Neuronal stem cell (in vitro differentiated cells): ENCODE results near the gene ADCY6.

Experiments used
- DNase-seq: peaks from one replicate; pipeline ENCODE4 v3.0.0-alpha.2; 2013; ENCODE audit warnings: low spot score
- H2AFZ ChIP-seq: one replicate; pipeline ENCODE4 v1.6.1; 2013; ENCODE audit warnings: mild to moderate bottlenecking, low read length, inconsistent platforms
- H2AK5ac ChIP-seq: 2 replicates; pipeline ENCODE4 v1.6.1; 2013; ENCODE audit warnings: low read depth, mild to moderate bottlenecking, inconsistent platforms, low read length, moderate library complexity, mixed read lengths
- H2BK120ac ChIP-seq: 2 replicates; pipeline ENCODE4 v1.6.1; 2013; ENCODE audit warnings: low read depth, mild to moderate bottlenecking, inconsistent platforms, low read length, moderate library complexity, mixed read lengths
- H2BK12ac ChIP-seq: one replicate; pipeline ENCODE4 v1.6.1; 2013; ENCODE audit warnings: low read length, inconsistent platforms
- H2BK15ac ChIP-seq: 2 replicates; pipeline ENCODE4 v1.6.1; 2013; ENCODE audit warnings: mild to moderate bottlenecking, low read length, inconsistent platforms, mixed read lengths
- H2BK5ac ChIP-seq: one replicate; pipeline ENCODE4 v1.6.1; 2013; ENCODE audit warnings: inconsistent platforms, mild to moderate bottlenecking, low read length, moderate library complexity
- H3K14ac ChIP-seq: one replicate; pipeline ENCODE4 v1.6.1; 2013; ENCODE audit warnings: low read length, inconsistent platforms
- H3K18ac ChIP-seq: 2 replicates; pipeline ENCODE4 v1.6.1; 2013; ENCODE audit warnings: low read length, inconsistent platforms
- H3K23ac ChIP-seq: 2 replicates; pipeline ENCODE4 v1.6.1; 2013; ENCODE audit warnings: low read depth, mild to moderate bottlenecking, mixed read lengths, low read length, inconsistent platforms; ENCODE audit not compliant: poor library complexity
- H3K27ac ChIP-seq: replicated peaks from 3 replicates; pipeline ENCODE4 v1.5.1; 2013; ENCODE audit warnings: low read length, inconsistent platforms
- H3K27me3 ChIP-seq, 3 experiments: 2 replicates each; pipeline ENCODE4 v1.6.1; 2013; ENCODE audit warnings: low read length in 3 of 3, mild to moderate bottlenecking in 2 of 3, inconsistent platforms in 1 of 3, low read depth in 1 of 3, mixed read lengths in 1 of 3, moderate library complexity in 1 of 3; ENCODE audit not compliant: control insufficient read depth in 3 of 3, insufficient read depth in 3 of 3
- H3K36me3 ChIP-seq, 2 donors: replicated peaks in 1 of 2; 2 replicates each; pipeline ENCODE4 v1.6.1; 2013; ENCODE audit warnings: low read length in 2 of 2; ENCODE audit not compliant: control insufficient read depth in 2 of 2, insufficient read depth in 2 of 2
- H3K4ac ChIP-seq: 2 replicates; pipeline ENCODE4 v1.6.1; 2013; ENCODE audit warnings: inconsistent platforms, mild to moderate bottlenecking, low read length, moderate library complexity
- H3K4me1 ChIP-seq, 2 donors: 1 replicate in 1 of 2; 2 replicates in 1 of 2; pipeline ENCODE4 v1.6.1; 2013; ENCODE audit warnings: low read length in 2 of 2, low read depth in 1 of 2; ENCODE audit not compliant: control insufficient read depth in 2 of 2, insufficient read depth in 1 of 2
- H3K4me2 ChIP-seq: one replicate; pipeline ENCODE4 v1.6.1; 2013; ENCODE audit warnings: mild to moderate bottlenecking, low read length, inconsistent platforms; ENCODE audit not compliant: insufficient read depth, poor library complexity, severe bottlenecking
- H3K4me3 ChIP-seq, 2 donors: 2 replicates each; pipeline ENCODE4 v1.5.1; 2013; ENCODE audit warnings: low read length in 2 of 2, mild to moderate bottlenecking in 2 of 2, inconsistent platforms in 1 of 2, moderate library complexity in 1 of 2
- H3K79me1 ChIP-seq: one replicate; pipeline ENCODE4 v1.6.1; 2013; ENCODE audit warnings: low read depth, mild to moderate bottlenecking, inconsistent platforms, low read length, moderate library complexity
- H3K9ac ChIP-seq: one replicate; pipeline ENCODE4 v1.6.1; 2013; ENCODE audit warnings: mild to moderate bottlenecking, low read depth, low read length, inconsistent platforms; ENCODE audit not compliant: poor library complexity
- H3K9me3 ChIP-seq, 2 donors: replicated peaks in 1 of 2; 2 replicates each; pipeline versions ENCODE3 to v1.6.1; 2013; ENCODE audit warnings: low read length in 2 of 2, mild to moderate bottlenecking in 2 of 2, inconsistent platforms in 1 of 2, low read depth in 1 of 2, mixed read lengths in 1 of 2, moderate library complexity in 1 of 2; ENCODE audit not compliant: control insufficient read depth in 2 of 2, insufficient read depth in 1 of 2
- H4K8ac ChIP-seq: one replicate; pipeline ENCODE4 v1.6.1; 2013; ENCODE audit warnings: low read depth, mild to moderate bottlenecking, inconsistent platforms, low read length, moderate library complexity
- H4K91ac ChIP-seq: one replicate; pipeline ENCODE4 v1.6.1; 2013; ENCODE audit warnings: low read length, low read depth, mild to moderate bottlenecking, inconsistent platforms; ENCODE audit not compliant: poor library complexity
- WGBS, 2 donors: extraction: QIAGEN DNeasy Blood & Tissue Kit; methylation state at CpG; one replicate each; pipeline ENCODE4 v1.1.7; 2013; ENCODE audit warnings: missing lambda C conversion rate in 2 of 2, mixed read lengths in 1 of 2; ENCODE audit not compliant: insufficient read length in 2 of 2, insufficient replicate concordance in 1 of 2; ENCODE audit errors: extremely low coverage in 2 of 2; 5-methylcytosine and 5-hydroxymethylcytosine counted together

Gene ADCY6

GRCh38 chr12:48770756-48771155, 18.1 kb downstream of the ADCY6 start:
- Histone ChIP-seq H3K4me2 (no peak overlapping the region), H2AK5ac (no peak overlapping the region), H3K18ac (no peak overlapping the region), H2BK15ac (no peak overlapping the region), H4K91ac (no peak overlapping the region), H2BK12ac (no peak overlapping the region), H3K23ac (peak overlapping the region; percentile 48), H3K14ac (no peak overlapping the region), H3K36me3 (peaks cover 72 to 92% of the 10 kb centered on the region in 2 donors), H3K4ac (no peak overlapping the region), H3K9ac (no peak overlapping the region), H3K9me3 (peaks cover 0 to 2% of the 10 kb centered on the region in 2 donors), H2BK120ac (no peak overlapping the region), H3K4me3 (no peak overlapping the region), H4K8ac (no peak overlapping the region), H3K79me1 (peaks cover 4% of the 10 kb centered on the region), H2BK5ac (no peak overlapping the region), H3K27ac (no peak overlapping the region), H3K27me3 (no peaks in the 10 kb centered on the region), H2AFZ (no peak overlapping the region), H3K4me1 (peaks cover 0 to 9% of the 10 kb centered on the region in 2 donors)
- no CpG with 5 or more reads among the region's 10 CpGs for WGBS, 2 donors
- no peak for DNase-seq

- Histone ChIP-seq H2BK15ac (no peak overlapping the region), H3K9ac (no peak overlapping the region), H3K27ac (no peak overlapping the region), H3K79me1 (peaks cover 3% of the 10 kb centered on the region), H2AK5ac (no peak overlapping the region), H3K18ac (peak overlapping the region; percentile 5), H2BK12ac (no peak overlapping the region), H3K23ac (no peak overlapping the region), H3K4ac (no peak overlapping the region), H3K36me3 (peaks cover 63 to 83% of the 10 kb centered on the region in 2 donors), H3K4me1 (peaks cover 0 to 9% of the 10 kb centered on the region in 2 donors), H2BK120ac (no peak overlapping the region), H4K91ac (no peak overlapping the region), H2BK5ac (no peak overlapping the region), H3K4me2 (no peak overlapping the region), H3K4me3 (no peak overlapping the region), H2AFZ (no peak overlapping the region), H3K9me3 (no peaks in the 10 kb centered on the region), H3K14ac (no peak overlapping the region), H4K8ac (no peak overlapping the region), H3K27me3 (no peaks in the 10 kb centered on the region)
- DNase-seq: no peak
- WGBS, 2 donors: no CpG with 5 or more reads among the region's 9 CpGs
Observed at GRCh38 chr12:48768736-48769135, 20.2 kb downstream of the ADCY6 start.

GRCh38 chr12:48768147-48768546, 20.7 kb downstream of the ADCY6 start:
- Histone ChIP-seq H2AK5ac (no peak overlapping the region), H3K36me3 (peaks cover 57 to 77% of the 10 kb centered on the region in 2 donors), H2AFZ (no peak overlapping the region), H4K8ac (no peak overlapping the region), H3K4me3 (no peak overlapping the region), H2BK15ac (no peak overlapping the region), H3K14ac (peak overlapping the region; percentile 25), H3K23ac (no peak overlapping the region), H3K4me2 (no peak overlapping the region), H2BK5ac (no peak overlapping the region), H3K79me1 (no peaks in the 10 kb centered on the region), H3K4me1 (peaks cover 0 to 9% of the 10 kb centered on the region in 2 donors), H3K9ac (no peak overlapping the region), H3K27ac (no peak overlapping the region), H2BK120ac (no peak overlapping the region), H3K9me3 (no peaks in the 10 kb centered on the region), H3K4ac (no peak overlapping the region), H2BK12ac (no peak overlapping the region), H3K18ac (no peak overlapping the region), H4K91ac (no peak overlapping the region), H3K27me3 (no peaks in the 10 kb centered on the region)
- WGBS, 2 donors: no CpG with 5 or more reads among the region's 2 CpGs
- no peak for DNase-seq

GRCh38 chr12:48767521-48767920, 21.4 kb downstream of the ADCY6 start:
- Histone ChIP-seq H2AK5ac (no peak overlapping the region), H3K23ac (no peak overlapping the region), H2BK15ac (peak overlapping the region; percentile 6), H2BK120ac (no peak overlapping the region), H3K4me1 (peaks cover 0 to 9% of the 10 kb centered on the region in 2 donors), H3K4ac (no peak overlapping the region), H3K79me1 (no peaks in the 10 kb centered on the region), H3K36me3 (peaks cover 52 to 71% of the 10 kb centered on the region in 2 donors), H4K8ac (no peak overlapping the region), H4K91ac (no peak overlapping the region), H3K4me2 (no peak overlapping the region), H3K27ac (no peak overlapping the region), H3K14ac (no peak overlapping the region), H2BK12ac (no peak overlapping the region), H2AFZ (no peak overlapping the region), H3K27me3 (no peaks in the 10 kb centered on the region), H3K9me3 (no peaks in the 10 kb centered on the region), H2BK5ac (no peak overlapping the region), H3K9ac (no peak overlapping the region), H3K18ac (no peak overlapping the region), H3K4me3 (no peak overlapping the region)
- no CpG with 5 or more reads among the region's 6 CpGs for WGBS, 2 donors
- no peak for DNase-seq
